ENCODE measurements around the gene NFKB1. TPM values are rescaled to one million over a fixed set of nuclear protein-coding genes. Genes with fewer than 3 reads are reported as not detected.
A peak's percentile ranks its signal among the peaks of the same experiment; 100 is the strongest.

NFKB1 gene
- total and polyA plus RNA-seq, 9 of the 15 experiments (the other 6 are each of a cell fraction or from before 2014, with no cell fraction given): 2.4 to 14.5 (median 10.3) TPM

DNA sequence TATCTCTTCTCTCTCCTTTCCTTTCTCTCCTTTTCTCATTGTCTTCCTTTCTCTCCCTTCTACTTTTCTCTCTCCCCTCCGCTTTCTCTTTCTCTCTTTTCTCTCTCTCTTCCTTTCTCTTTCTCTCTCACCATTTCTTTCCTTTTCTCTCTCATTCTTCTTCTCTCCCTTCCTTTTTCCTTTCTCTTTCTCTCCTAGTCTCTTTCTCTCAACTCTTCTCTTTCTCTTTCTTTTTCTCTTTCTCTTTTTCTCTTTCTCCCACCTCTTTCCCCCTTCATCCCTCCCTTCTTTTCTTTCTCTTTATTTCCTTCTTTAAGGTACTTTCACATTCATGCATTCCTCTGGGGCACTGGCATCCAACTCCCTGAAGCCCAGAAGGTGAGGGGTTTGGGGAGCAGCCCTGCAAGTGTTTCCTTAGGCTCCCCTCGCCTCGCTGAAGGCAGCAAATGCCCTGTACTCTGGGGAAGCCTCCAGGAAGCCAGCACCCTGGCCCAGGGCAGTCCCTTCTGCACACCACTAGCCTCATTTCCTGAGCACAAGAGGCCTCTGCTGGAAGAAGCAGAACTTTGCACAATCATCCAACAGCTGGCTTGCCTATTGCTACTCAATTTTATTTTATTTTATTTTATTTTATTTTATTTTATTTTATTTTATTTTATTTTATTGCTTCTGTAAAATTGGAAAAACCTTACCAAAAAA, 124.2 kb downstream of the NFKB1 start (continued):
- peak; percentile 7 for TF ChIP-seq PRDM10 (IDR thresholded peaks at IDR 0.05; ENCODE audit: partially characterized antibody)
- no peak for TF ChIP-seq TCF7L2 (IDR thresholded peaks at IDR 0.05; ENCODE audit: low read depth, low read length)
- no peak for TF ChIP-seq SAFB2 (IDR thresholded peaks at IDR 0.05; ENCODE audit: borderline replicate concordance, low read depth, low read length, severe bottlenecking)
- TF ChIP-seq, protein P1, sequence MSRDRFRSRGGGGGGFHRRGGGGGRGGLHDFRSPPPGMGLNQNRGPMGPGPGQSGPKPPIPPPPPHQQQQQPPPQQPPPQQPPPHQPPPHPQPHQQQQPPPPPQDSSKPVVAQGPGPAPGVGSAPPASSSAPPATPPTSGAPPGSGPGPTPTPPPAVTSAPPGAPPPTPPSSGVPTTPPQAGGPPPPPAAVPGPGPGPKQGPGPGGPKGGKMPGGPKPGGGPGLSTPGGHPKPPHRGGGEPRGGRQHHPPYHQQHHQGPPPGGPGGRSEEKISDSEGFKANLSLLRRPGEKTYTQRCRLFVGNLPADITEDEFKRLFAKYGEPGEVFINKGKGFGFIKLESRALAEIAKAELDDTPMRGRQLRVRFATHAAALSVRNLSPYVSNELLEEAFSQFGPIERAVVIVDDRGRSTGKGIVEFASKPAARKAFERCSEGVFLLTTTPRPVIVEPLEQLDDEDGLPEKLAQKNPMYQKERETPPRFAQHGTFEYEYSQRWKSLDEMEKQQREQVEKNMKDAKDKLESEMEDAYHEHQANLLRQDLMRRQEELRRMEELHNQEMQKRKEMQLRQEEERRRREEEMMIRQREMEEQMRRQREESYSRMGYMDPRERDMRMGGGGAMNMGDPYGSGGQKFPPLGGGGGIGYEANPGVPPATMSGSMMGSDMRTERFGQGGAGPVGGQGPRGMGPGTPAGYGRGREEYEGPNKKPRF (IDR thresholded peaks at IDR 0.05; ENCODE audit: low read depth, low read length): no peak
- no peak for TF ChIP-seq EGR1 (conservative IDR thresholded peaks at IDR 0.05)
- TF ChIP-seq SMARCA5 (IDR thresholded peaks at IDR 0.05): no peak
- TF ChIP-seq ZFP30 (CRISPR knock-in tag; IDR thresholded peaks at IDR 0.05; ENCODE audit: borderline replicate concordance): no peak
- TF ChIP-seq STAT5B (CRISPR knock-in tag; IDR thresholded peaks at IDR 0.05): no peak
- TF ChIP-seq, protein P2, sequence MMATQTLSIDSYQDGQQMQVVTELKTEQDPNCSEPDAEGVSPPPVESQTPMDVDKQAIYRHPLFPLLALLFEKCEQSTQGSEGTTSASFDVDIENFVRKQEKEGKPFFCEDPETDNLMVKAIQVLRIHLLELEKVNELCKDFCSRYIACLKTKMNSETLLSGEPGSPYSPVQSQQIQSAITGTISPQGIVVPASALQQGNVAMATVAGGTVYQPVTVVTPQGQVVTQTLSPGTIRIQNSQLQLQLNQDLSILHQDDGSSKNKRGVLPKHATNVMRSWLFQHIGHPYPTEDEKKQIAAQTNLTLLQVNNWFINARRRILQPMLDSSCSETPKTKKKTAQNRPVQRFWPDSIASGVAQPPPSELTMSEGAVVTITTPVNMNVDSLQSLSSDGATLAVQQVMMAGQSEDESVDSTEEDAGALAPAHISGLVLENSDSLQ (IDR thresholded peaks at IDR 0.05): no peak
- TF ChIP-seq TRIM28 (IDR thresholded peaks at IDR 0.05): no peak
- no peak for TF ChIP-seq E2F5 (CRISPR knock-in tag; IDR thresholded peaks at IDR 0.05)
- TF ChIP-seq SIN3B (IDR thresholded peaks at IDR 0.05; ENCODE audit: low read depth): no peak
- TF ChIP-seq NCOA6 (IDR thresholded peaks at IDR 0.05): no peak
- TF ChIP-seq, protein P3, sequence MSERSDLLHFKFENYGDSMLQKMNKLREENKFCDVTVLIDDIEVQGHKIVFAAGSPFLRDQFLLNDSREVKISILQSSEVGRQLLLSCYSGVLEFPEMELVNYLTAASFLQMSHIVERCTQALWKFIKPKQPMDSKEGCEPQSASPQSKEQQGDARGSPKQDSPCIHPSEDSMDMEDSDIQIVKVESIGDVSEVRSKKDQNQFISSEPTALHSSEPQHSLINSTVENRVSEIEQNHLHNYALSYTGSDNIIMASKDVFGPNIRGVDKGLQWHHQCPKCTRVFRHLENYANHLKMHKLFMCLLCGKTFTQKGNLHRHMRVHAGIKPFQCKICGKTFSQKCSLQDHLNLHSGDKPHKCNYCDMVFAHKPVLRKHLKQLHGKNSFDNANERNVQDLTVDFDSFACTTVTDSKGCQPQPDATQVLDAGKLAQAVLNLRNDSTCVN (CRISPR knock-in tag; IDR thresholded peaks at IDR 0.05): peak; percentile 75; the same call in 1 of the 2 replicates

Measured in K562 (cell line).